GM23338 (cell line): ENCODE results near the gene STING1. TPM values are rescaled to one million over a fixed set of nuclear protein-coding genes. Genes with fewer than 3 reads are reported as not detected.
A peak's percentile ranks its signal among the peaks of the same experiment; 100 is the strongest.

Experiments used
- ATAC-seq: fragments of 200-7000 bp; cut with Tn5 transposase; 3 replicates; pipeline ENCODE4 v1.9.1; 2020
- DNase-seq: peaks from one replicate; pipeline ENCODE4 v3.0.0-alpha.2; 2015; ENCODE audit warnings: low spot score
- H2AFZ ChIP-seq: fragments of 200-600 bp; sonication (generic); 2 replicates; pipeline ENCODE4 v1.8.0; 2016; ENCODE audit warnings: antibody characterized with exemption, mild to moderate bottlenecking, moderate library complexity
- H3F3A ChIP-seq: fragments of 200-600 bp; sonication (generic); replicated peaks from 2 replicates; pipeline ENCODE4 v1.8.0; 2017; ENCODE audit warnings: antibody characterized with exemption, mixed run types, low read depth
- H3K27ac ChIP-seq: fragments of 200-600 bp; sonication (generic); 2 replicates; pipeline ENCODE4 v1.6.1; 2016; ENCODE audit warnings: low read depth
- H3K27me3 ChIP-seq: fragments of 200-600 bp; sonication (generic); 2 replicates; pipeline ENCODE4 v1.8.0; 2016; ENCODE audit warnings: mild to moderate bottlenecking, mixed run types, moderate library complexity; ENCODE audit not compliant: insufficient read depth
- H3K36me3 ChIP-seq: fragments of 200-600 bp; sonication (generic); 2 replicates; pipeline ENCODE4 v1.8.0; 2016; ENCODE audit warnings: mild to moderate bottlenecking; ENCODE audit not compliant: insufficient read depth
- H3K4me1 ChIP-seq: fragments of 200-600 bp; sonication (generic); 2 replicates; pipeline ENCODE4 v1.8.0; 2016; ENCODE audit warnings: mild to moderate bottlenecking, moderate library complexity; ENCODE audit not compliant: insufficient read depth
- H3K4me2 ChIP-seq: fragments of 200-600 bp; sonication (generic); 2 replicates; pipeline ENCODE4 v1.7.1; 2017; ENCODE audit warnings: mixed run types
- H3K4me3 ChIP-seq: fragments of 200-600 bp; sonication (generic); 2 replicates; pipeline ENCODE4 v1.6.1; 2016; ENCODE audit warnings: mixed run types
- H3K79me2 ChIP-seq: fragments of 200-600 bp; sonication (generic); replicated peaks from 2 replicates; pipeline ENCODE4 v1.8.0; 2017; ENCODE audit warnings: mild to moderate bottlenecking; ENCODE audit not compliant: insufficient read depth
- H3K9me2 ChIP-seq: fragments of 200-600 bp; sonication (generic); 2 replicates; pipeline ENCODE4 v1.8.0; 2017; ENCODE audit not compliant: insufficient read depth
- H4K20me1 ChIP-seq: fragments of 200-600 bp; sonication (generic); replicated peaks from 2 replicates; pipeline ENCODE4 v1.8.0; 2017; ENCODE audit warnings: mild to moderate bottlenecking; ENCODE audit not compliant: insufficient read depth
- H3K27ac Mint-ChIP-seq: 2 replicates; pipeline ENCODE4 v1.8.0; 2020; ENCODE audit warnings: inconsistent platforms, mild to moderate bottlenecking, moderate library complexity, mixed read lengths
- H3K27me3 Mint-ChIP-seq: 3 replicates; pipeline ENCODE4 v1.8.0; 2022; ENCODE audit warnings: low read depth, mild to moderate bottlenecking, moderate library complexity, mixed read lengths, inconsistent platforms; ENCODE audit not compliant: insufficient read depth, poor library complexity
- H3K36me3 Mint-ChIP-seq: 3 replicates; pipeline ENCODE4 v1.8.0; 2021; ENCODE audit warnings: low read depth, mild to moderate bottlenecking, inconsistent platforms, moderate library complexity, mixed read lengths
- H3K4me1 Mint-ChIP-seq: 3 replicates; pipeline ENCODE4 v1.8.0; 2020; ENCODE audit warnings: mild to moderate bottlenecking, inconsistent platforms, mixed read lengths
- H3K4me3 Mint-ChIP-seq: 3 replicates; pipeline ENCODE4 v1.8.0; 2021; ENCODE audit warnings: moderate library complexity, mild to moderate bottlenecking, inconsistent platforms, mixed read lengths
- H3K9me3 Mint-ChIP-seq: 3 replicates; pipeline ENCODE4 v1.8.0; 2020; ENCODE audit warnings: moderate library complexity, mild to moderate bottlenecking, inconsistent platforms, mixed read lengths
- CREB1 ChIP-seq: fragments of 250-450 bp; sonication (Bioruptor Pico); IDR thresholded peaks from 2 replicates; pipeline ENCODE4 v1.5.0; 2020; ENCODE audit warnings: low read depth, mild to moderate bottlenecking, moderate library complexity
- CTCF ChIP-seq, 2 experiments: fragments of 200-600 bp in 1 of 2; sonication (generic) in 1 of 2; conservative IDR thresholded peaks; 2 replicates each; pipeline versions ENCODE4 v1.5.1 to v1.6.1; 2016 to 2017; ENCODE audit warnings: antibody characterized with exemption in 2 of 2, low read depth in 2 of 2, mild to moderate bottlenecking in 2 of 2, moderate library complexity in 1 of 2
- EZH2 ChIP-seq: fragments of 200-600 bp; sonication (generic); IDR thresholded peaks from one replicate; pipeline ENCODE4 v1.8.0; 2017; ENCODE audit warnings: antibody characterized with exemption, mild to moderate bottlenecking, low read depth; ENCODE audit not compliant: unreplicated experiment
- EZH2phosphoT487 ChIP-seq: fragments of 200-600 bp; sonication (generic); IDR thresholded peaks from one replicate; pipeline ENCODE4 v1.8.1; 2018; ENCODE audit warnings: antibody characterized with exemption; ENCODE audit not compliant: unreplicated experiment
- JUNB ChIP-seq: IDR thresholded peaks from one replicate; pipeline ENCODE4 v1.6.1; 2016; ENCODE audit warnings: antibody characterized with exemption; ENCODE audit not compliant: unreplicated experiment
- NANOG ChIP-seq: IDR thresholded peaks from 2 replicates; pipeline ENCODE4 v1.6.1; 2016; ENCODE audit warnings: antibody characterized with exemption, borderline replicate concordance
- POLR2AphosphoS5 ChIP-seq: IDR thresholded peaks from 2 replicates; pipeline ENCODE4 v1.6.1; 2016; ENCODE audit warnings: antibody characterized with exemption, low read depth
- REST ChIP-seq: IDR thresholded peaks from one replicate; pipeline ENCODE4 v1.6.1; 2018; ENCODE audit warnings: antibody characterized with exemption; ENCODE audit not compliant: unreplicated experiment
- ZNF114 ChIP-seq: fragments of 250-450 bp; sonication (Bioruptor Pico); IDR thresholded peaks from 2 replicates; pipeline ENCODE4 v1.5.0; 2020; ENCODE audit warnings: mild to moderate bottlenecking, moderate library complexity
- ZNF331 ChIP-seq: fragments of 250-450 bp; sonication (Bioruptor Pico); IDR thresholded peaks from 2 replicates; pipeline ENCODE4 v1.5.0; 2020; ENCODE audit warnings: low read depth, mild to moderate bottlenecking, moderate library complexity
- ZNF462 ChIP-seq: fragments of 250-450 bp; sonication (Bioruptor Pico); IDR thresholded peaks from 2 replicates; pipeline ENCODE4 v1.5.0; 2020; ENCODE audit warnings: mild to moderate bottlenecking, moderate library complexity
- polyA plus RNA-seq: library from polyadenylated mRNA; unstranded; fragments of >200 nt; fragmentation: Nextera tagmentation; extraction: Ambion mirVana; gene quantifications from 2 replicates; pipeline ENCODE4 v1.2.1, GENCODE V29; 2016
- total RNA-seq: library from RNA; depleted of rRNA; stranded (reverse); fragments of >200 nt; shearing (Covaris generic); gene quantifications from 2 replicates; pipeline ENCODE4 v1.2.3, GENCODE V29; 2014

Gene STING1
- total and polyA plus RNA-seq, 2 experiments from 2014 or later, result 0.66 TPM; not detected in 1

GRCh38 chr5:139523635-139524445 is 41.3 kb upstream of the STING1 start:
- H3K27me3 Mint-ChIP-seq, result peaks cover 16% of the 10 kb centered on the region
- ATAC-seq, result peak; percentile 94
- peak overlapping the region; percentile 22; the same call in 1 of the 2 replicates for H3K27ac Mint-ChIP-seq
- no peaks in the 10 kb centered on the region for H4K20me1 ChIP-seq
- no peak for TF ChIP-seq EZH2phosphoT487
- TF ChIP-seq CTCF (conservative IDR thresholded peaks at IDR 0.05; ENCODE audit: low read depth in 2 of 2), result 0 out of 4 replicates have a peak, but pooled peaks of 1 of the 2 experiments have one; percentile 6
- TF ChIP-seq POLR2AphosphoS5, result peak; percentile 57
- TF ChIP-seq ZNF114 (CRISPR knock-in tag), result peak; percentile 92
- TF ChIP-seq CREB1 (CRISPR knock-in tag), result peak; percentile 53; the same call in 1 of the 2 replicates
- TF ChIP-seq ZNF331 (CRISPR knock-in tag), result no peak
- TF ChIP-seq JUNB, result no peak
- peak; percentile 100 for TF ChIP-seq ZNF462
- TF ChIP-seq NANOG, result peak; percentile 99
- TF ChIP-seq EZH2, result no peak
- no peak for TF ChIP-seq REST
- H3K79me2 ChIP-seq, result no peaks in the 10 kb centered on the region
- H3K4me1 ChIP-seq, result peaks cover 74% of the 10 kb centered on the region
- peak overlapping the region; percentile 71 for H3K4me2 ChIP-seq
- peaks cover 17% of the 10 kb centered on the region for H3F3A ChIP-seq
- H3K27me3 ChIP-seq, result no peaks in the 10 kb centered on the region; the same call in 1 of the 2 replicates
- H3K4me3 ChIP-seq, result peak overlapping the region; percentile 10
- H3K27ac ChIP-seq, result peak overlapping the region; percentile 65
- no peaks in the 10 kb centered on the region for H3K9me2 ChIP-seq
- H3K4me3 Mint-ChIP-seq, result peak overlapping the region; percentile 51
- DNase-seq, result peak; percentile 89
- H3K4me1 Mint-ChIP-seq, result peaks cover 66% of the 10 kb centered on the region
- peaks cover 15% of the 10 kb centered on the region; the same call in 2 of the 3 replicates for H3K9me3 Mint-ChIP-seq
- no peak overlapping the region for H2AFZ ChIP-seq
- no peaks in the 10 kb centered on the region for H3K36me3 ChIP-seq
- H3K36me3 Mint-ChIP-seq, result peaks cover 9% of the 10 kb centered on the region; the same call in 1 of the 3 replicates
